Measurements from ENCODE around the gene SMIM32. TPM values are rescaled to one million over a fixed set of nuclear protein-coding genes. Genes with fewer than 3 reads are reported as not detected.

SMIM32 gene
- polyA plus RNA-seq, 1 donor from 2014 or later = 3.6 TPM

GRCh38 chr5:136190904-136191303, 2.1 kb downstream of the SMIM32 start:
- no peaks in the 10 kb centered on the region for H3K36me3 ChIP-seq (ENCODE audit: insufficient read depth, low read length)
- H3K9ac ChIP-seq (ENCODE audit: low read length) = no peak overlapping the region
- TF ChIP-seq POLR2AphosphoS5 (IDR thresholded peaks at IDR 0.05) (no peak), EZH2 (IDR thresholded peaks at IDR 0.05; ENCODE audit: borderline replicate concordance, insufficient read depth, low read length, poor library complexity, severe bottlenecking) (no peak), RAD21 (conservative IDR thresholded peaks at IDR 0.05) (no peak), EP300 (conservative IDR thresholded peaks at IDR 0.05; ENCODE audit: poor library complexity, severe bottlenecking) (no peak), CTCF (IDR thresholded peaks at IDR 0.05; ENCODE audit: poor library complexity, severe bottlenecking) (no peak), REST (IDR thresholded peaks at IDR 0.05; ENCODE audit: borderline replicate concordance) (no peak), MXI1 (conservative IDR thresholded peaks at IDR 0.05; ENCODE audit: poor library complexity, severe bottlenecking) (no peak), TAF1 (IDR thresholded peaks at IDR 0.05; ENCODE audit: low read depth) (no peak), SMC3 (conservative IDR thresholded peaks at IDR 0.05; ENCODE audit: poor library complexity) (no peak)
- H3K4me2 ChIP-seq (ENCODE audit: low read length) = no peak overlapping the region
- no peak overlapping the region for H2AFZ ChIP-seq (ENCODE audit: low read depth, low read length)
- peaks cover 47% of the 10 kb centered on the region for H3K27me3 ChIP-seq (ENCODE audit: insufficient read depth, low read depth, low read length)
- no peaks in the 10 kb centered on the region for H3F3A ChIP-seq (ENCODE audit: insufficient read depth, low read length, poor library complexity, severe bottlenecking)
- no peaks in the 10 kb centered on the region for H3K79me2 ChIP-seq (replicated peaks; ENCODE audit: insufficient read depth, low read length)
- no peaks in the 10 kb centered on the region for H4K20me1 ChIP-seq (ENCODE audit: insufficient read depth)
- no peak overlapping the region for H3K4me3 ChIP-seq (ENCODE audit: low read length)
- no peaks in the 10 kb centered on the region for H3K9me2 ChIP-seq (ENCODE audit: insufficient read depth, low read length)
- no peak overlapping the region for H3K27ac ChIP-seq (ENCODE audit: low read length)
- no peaks in the 10 kb centered on the region for H3K9me3 ChIP-seq (ENCODE audit: low read length)

GRCh38 chr5:136190091-136190720, 2.8 kb downstream of the SMIM32 start:
- no peaks in the 10 kb centered on the region for H4K20me1 ChIP-seq (ENCODE audit: insufficient read depth)
- no peaks in the 10 kb centered on the region for H3K9me2 ChIP-seq (ENCODE audit: insufficient read depth, low read length)
- no peak overlapping the region for H3K9ac ChIP-seq (ENCODE audit: low read length)
- H3K4me3 ChIP-seq (ENCODE audit: low read length) = no peak overlapping the region
- peaks cover 47% of the 10 kb centered on the region for H3K27me3 ChIP-seq (ENCODE audit: insufficient read depth, low read depth, low read length)
- no peaks in the 10 kb centered on the region for H3K9me3 ChIP-seq (ENCODE audit: low read length)
- TF ChIP-seq MXI1 (conservative IDR thresholded peaks at IDR 0.05; ENCODE audit: poor library complexity, severe bottlenecking) (no peak), CTCF (IDR thresholded peaks at IDR 0.05; ENCODE audit: poor library complexity, severe bottlenecking) (no peak), SMC3 (conservative IDR thresholded peaks at IDR 0.05; ENCODE audit: poor library complexity) (no peak), EP300 (conservative IDR thresholded peaks at IDR 0.05; ENCODE audit: poor library complexity, severe bottlenecking) (no peak), REST (IDR thresholded peaks at IDR 0.05; ENCODE audit: borderline replicate concordance) (no peak), EZH2 (IDR thresholded peaks at IDR 0.05; ENCODE audit: borderline replicate concordance, insufficient read depth, low read length, poor library complexity, severe bottlenecking) (no peak), RAD21 (conservative IDR thresholded peaks at IDR 0.05) (no peak), TAF1 (IDR thresholded peaks at IDR 0.05; ENCODE audit: low read depth) (no peak), POLR2AphosphoS5 (IDR thresholded peaks at IDR 0.05) (no peak)
- no peak overlapping the region for H3K4me2 ChIP-seq (ENCODE audit: low read length)
- H3K36me3 ChIP-seq (ENCODE audit: insufficient read depth, low read length) = no peaks in the 10 kb centered on the region
- no peaks in the 10 kb centered on the region for H3K79me2 ChIP-seq (replicated peaks; ENCODE audit: insufficient read depth, low read length)
- no peaks in the 10 kb centered on the region for H3F3A ChIP-seq (ENCODE audit: insufficient read depth, low read length, poor library complexity, severe bottlenecking)
- no peak overlapping the region for H2AFZ ChIP-seq (ENCODE audit: low read depth, low read length)
- H3K27ac ChIP-seq (ENCODE audit: low read length) = no peak overlapping the region
